GM12878 (cell line): ENCODE results near the gene TECPR1. TPM values are rescaled to one million over a fixed set of nuclear protein-coding genes. Genes with fewer than 3 reads are reported as not detected.

Experiments
- CREM ChIP-seq: IDR thresholded peaks from 2 replicates; pipeline ENCODE4 v1.6.1; 2014; ENCODE audit warnings: antibody characterized with exemption, low read depth
- EED ChIP-seq: sonication (generic); IDR thresholded peaks from 2 replicates; pipeline ENCODE4 v1.6.1; 2016; ENCODE audit warnings: antibody characterized with exemption, low read depth
- GABPA ChIP-seq: IDR thresholded peaks from 2 replicates; pipeline ENCODE4 v1.6.1; 2014; ENCODE audit warnings: antibody characterized with exemption, low read depth, mild to moderate bottlenecking, inconsistent platforms
- HCFC1 ChIP-seq: fragments of 150-350 bp; IDR thresholded peaks from 2 replicates; pipeline ENCODE4 v1.6.1; 2014; ENCODE audit warnings: low read length
- RELA ChIP-seq: fragments of 450-650 bp; IDR thresholded peaks from 2 replicates; pipeline ENCODE4 v1.8.0; 2014; ENCODE audit warnings: borderline replicate concordance; ENCODE audit not compliant: partially characterized antibody
- REST ChIP-seq: IDR thresholded peaks from 2 replicates; pipeline ENCODE4 v1.6.1; 2012; ENCODE audit warnings: mild to moderate bottlenecking, low read depth, low read length
- SREBF1 ChIP-seq: IDR thresholded peaks from 2 replicates; pipeline ENCODE4 v1.6.1; 2012; ENCODE audit warnings: mild to moderate bottlenecking, low read length
- SREBF2 ChIP-seq: IDR thresholded peaks from 2 replicates; pipeline ENCODE4 v1.6.1; 2012; ENCODE audit warnings: mild to moderate bottlenecking, low read length
- TBL1XR1 ChIP-seq: IDR thresholded peaks from 2 replicates; pipeline ENCODE4 v1.6.1; 2012; ENCODE audit warnings: low read depth, low read length, improper control_type of control experiment
- ZNF622 ChIP-seq: fragments of 450-650 bp; IDR thresholded peaks from 2 replicates; pipeline ENCODE4 v1.6.1; 2017; ENCODE audit warnings: mild to moderate bottlenecking, inconsistent platforms
- polyA plus RNA-seq, 11 experiments: library from polyadenylated mRNA; depleted of rRNA in 4 of 11; unstranded in 6 of 11; stranded (reverse) in 5 of 11; fragments of >200 nt; fragmentation: Nextera tagmentation in 4 of 11; fragmentation: Illumina TruSeq in 1 of 11; extraction: Ambion mirVana in 4 of 11; extraction: Trizol in 1 of 11; gene quantifications; 1 replicate in 1 of 11; 2 replicates in 10 of 11; pipeline versions ENCODE4 v1.2.1 to v1.2.3, GENCODE V29; 2011 to 2016; ENCODE audit warnings: inconsistent platforms in 2 of 11, missing spikeins in 2 of 11, low read depth in 1 of 11
- total RNA-seq, 4 experiments: library from RNA; depleted of rRNA in 3 of 4; stranded (reverse); fragments of >200 nt in 3 of 4; fragmentation: Illumina TruSeq in 1 of 4; extraction: Trizol in 1 of 4; gene quantifications; 2 replicates each; pipeline versions ENCODE4 v1.2.1 to v1.2.3, GENCODE V29; 2013 to 2021
- TF ChIP-seq, protein P1 (sequence below): fragments of 150-350 bp; IDR thresholded peaks from 2 replicates; pipeline ENCODE4 v1.6.1; 2014; ENCODE audit warnings: mild to moderate bottlenecking, low read depth, low read length

TECPR1 gene
- total and polyA plus RNA-seq, 10 of the 15 experiments (the other 5 are each of a cell fraction or from before 2014, with no cell fraction given), result 0.26 to 16.8 (median 4.2) TPM

DNA sequence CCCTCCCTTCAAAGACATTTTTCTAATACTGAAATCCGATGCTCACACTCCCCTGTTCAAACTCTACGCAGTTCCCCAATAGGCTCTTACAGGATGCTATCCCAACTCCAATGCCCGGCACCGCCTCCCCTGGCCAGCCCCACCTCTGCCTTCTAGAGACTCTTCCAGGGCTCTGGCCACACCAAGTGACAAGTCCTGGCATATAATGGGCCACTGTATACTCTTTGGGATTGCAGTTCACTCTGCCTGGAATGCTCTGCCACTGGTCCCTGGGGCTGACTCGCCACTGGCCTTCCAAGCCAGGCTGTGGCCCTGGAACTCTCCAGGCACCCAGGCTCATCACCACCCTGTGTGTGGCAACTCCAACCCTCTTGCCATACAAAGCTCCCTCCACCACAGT, 26.4 kb upstream of the TECPR1 start (continued):
- TF ChIP-seq TBL1XR1 (no peak), EED (no peak), CREM (no peak), SREBF2 (no peak), HCFC1 (no peak), REST (no peak), RELA (no peak), SREBF1 (no peak), ZNF622 (no peak), GABPA (no peak)
- TF ChIP-seq, protein P1, sequence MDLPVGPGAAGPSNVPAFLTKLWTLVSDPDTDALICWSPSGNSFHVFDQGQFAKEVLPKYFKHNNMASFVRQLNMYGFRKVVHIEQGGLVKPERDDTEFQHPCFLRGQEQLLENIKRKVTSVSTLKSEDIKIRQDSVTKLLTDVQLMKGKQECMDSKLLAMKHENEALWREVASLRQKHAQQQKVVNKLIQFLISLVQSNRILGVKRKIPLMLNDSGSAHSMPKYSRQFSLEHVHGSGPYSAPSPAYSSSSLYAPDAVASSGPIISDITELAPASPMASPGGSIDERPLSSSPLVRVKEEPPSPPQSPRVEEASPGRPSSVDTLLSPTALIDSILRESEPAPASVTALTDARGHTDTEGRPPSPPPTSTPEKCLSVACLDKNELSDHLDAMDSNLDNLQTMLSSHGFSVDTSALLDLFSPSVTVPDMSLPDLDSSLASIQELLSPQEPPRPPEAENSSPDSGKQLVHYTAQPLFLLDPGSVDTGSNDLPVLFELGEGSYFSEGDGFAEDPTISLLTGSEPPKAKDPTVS, result no peak
